IMR-90 (cell line): ENCODE data around the gene MTG1.

Experiments
- BHLHE40 ChIP-seq: fragments of 150-350 bp; IDR thresholded peaks from 2 replicates; pipeline ENCODE4 v1.6.1; 2016; ENCODE audit warnings: mild to moderate bottlenecking, low read depth, low read length
- CHD1 ChIP-seq: IDR thresholded peaks from 2 replicates; pipeline ENCODE4 v1.6.1; 2012; ENCODE audit warnings: low read depth, low read length, improper control_type of control experiment
- CTCF ChIP-seq: conservative IDR thresholded peaks from 2 replicates; pipeline ENCODE4 v1.5.1; 2012; ENCODE audit warnings: mild to moderate bottlenecking, low read depth, low read length, improper control_type of control experiment
- NFE2L2 ChIP-seq: fragments of 150-350 bp; IDR thresholded peaks from 2 replicates; pipeline ENCODE4 v1.6.1; 2016; ENCODE audit warnings: low read depth, mild to moderate bottlenecking, low read length
- POLR2A ChIP-seq: IDR thresholded peaks from 2 replicates; pipeline ENCODE4 v1.6.1; 2012; ENCODE audit warnings: mild to moderate bottlenecking, low read depth, low read length
- RAD21 ChIP-seq: IDR thresholded peaks from 2 replicates; pipeline ENCODE4 v1.6.1; 2012; ENCODE audit warnings: low read length, improper control_type of control experiment
- RCOR1 ChIP-seq: IDR thresholded peaks from 2 replicates; pipeline ENCODE4 v1.6.1; 2012; ENCODE audit warnings: mild to moderate bottlenecking, low read length, improper control_type of control experiment; ENCODE audit not compliant: insufficient replicate concordance
- RFX5 ChIP-seq: IDR thresholded peaks from 2 replicates; pipeline ENCODE4 v1.8.0; 2012; ENCODE audit warnings: low read depth, mild to moderate bottlenecking, low read length, moderate library complexity
- SMC3 ChIP-seq: fragments of 150-350 bp; IDR thresholded peaks from 2 replicates; pipeline ENCODE4 v1.6.1; 2016; ENCODE audit warnings: low read depth, mild to moderate bottlenecking, antibody characterized with exemption, low read length, moderate library complexity
- USF2 ChIP-seq: fragments of 150-350 bp; IDR thresholded peaks from 2 replicates; pipeline ENCODE4 v1.6.1; 2017; ENCODE audit warnings: mild to moderate bottlenecking, antibody characterized with exemption, low read length, low read depth

- TF ChIP-seq POLR2A (no peak), CTCF (no peak), CHD1 (no peak), SMC3 (no peak), USF2 (no peak), RFX5 (no peak), BHLHE40 (no peak), RAD21 (no peak), NFE2L2 (no peak), RCOR1 (no peak)
These were observed 32.0 kb upstream of the MTG1 start for GRCh38 chr10:133361773-133362441.
